ENCODE measurements around the gene BICDL2. TPM values are rescaled to one million over a fixed set of nuclear protein-coding genes. Genes with fewer than 3 reads are reported as not detected.

BICDL2 gene
- total RNA-seq, 1 donor: under 0.01 TPM

- DNase-seq (ENCODE audit: low read depth): no peak
- TF ChIP-seq, protein P1, sequence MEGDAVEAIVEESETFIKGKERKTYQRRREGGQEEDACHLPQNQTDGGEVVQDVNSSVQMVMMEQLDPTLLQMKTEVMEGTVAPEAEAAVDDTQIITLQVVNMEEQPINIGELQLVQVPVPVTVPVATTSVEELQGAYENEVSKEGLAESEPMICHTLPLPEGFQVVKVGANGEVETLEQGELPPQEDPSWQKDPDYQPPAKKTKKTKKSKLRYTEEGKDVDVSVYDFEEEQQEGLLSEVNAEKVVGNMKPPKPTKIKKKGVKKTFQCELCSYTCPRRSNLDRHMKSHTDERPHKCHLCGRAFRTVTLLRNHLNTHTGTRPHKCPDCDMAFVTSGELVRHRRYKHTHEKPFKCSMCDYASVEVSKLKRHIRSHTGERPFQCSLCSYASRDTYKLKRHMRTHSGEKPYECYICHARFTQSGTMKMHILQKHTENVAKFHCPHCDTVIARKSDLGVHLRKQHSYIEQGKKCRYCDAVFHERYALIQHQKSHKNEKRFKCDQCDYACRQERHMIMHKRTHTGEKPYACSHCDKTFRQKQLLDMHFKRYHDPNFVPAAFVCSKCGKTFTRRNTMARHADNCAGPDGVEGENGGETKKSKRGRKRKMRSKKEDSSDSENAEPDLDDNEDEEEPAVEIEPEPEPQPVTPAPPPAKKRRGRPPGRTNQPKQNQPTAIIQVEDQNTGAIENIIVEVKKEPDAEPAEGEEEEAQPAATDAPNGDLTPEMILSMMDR (IDR thresholded peaks at IDR 0.05; ENCODE audit: insufficient read depth, low read depth, low read length): no peak
- no peak overlapping the region for H3K4me3 ChIP-seq (ENCODE audit: low read depth, low read length)
Measured at GRCh38 chr16:2999929-3000328, 36.8 kb downstream of the BICDL2 start.

DNA sequence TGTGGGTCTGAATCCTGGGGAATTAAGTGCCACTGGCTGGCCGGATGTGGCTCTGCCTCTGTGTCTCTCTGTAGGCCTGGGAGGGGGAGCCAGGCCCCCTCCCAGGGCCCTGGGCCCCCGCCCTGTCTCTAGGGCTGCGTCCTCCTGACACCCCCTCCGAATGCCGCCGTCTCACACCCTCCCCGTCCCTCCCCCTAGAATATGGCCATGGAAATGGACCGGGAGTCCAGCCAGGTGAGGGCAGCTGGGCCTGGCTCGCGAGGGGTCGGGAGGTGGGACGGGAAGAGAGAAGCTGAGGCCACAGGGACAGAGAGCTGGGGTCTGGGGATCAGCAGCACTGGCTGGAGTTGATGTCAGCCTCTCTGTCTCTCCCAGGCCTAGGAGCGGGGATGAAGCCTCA, 40.4 kb downstream of the BICDL2 start:
- TF ChIP-seq, protein P1 (IDR thresholded peaks at IDR 0.05; ENCODE audit: insufficient read depth, low read depth, low read length): no peak
- no peak for DNase-seq (ENCODE audit: low read depth)
- H3K4me3 ChIP-seq (ENCODE audit: low read depth, low read length): no peak overlapping the region

DNA sequence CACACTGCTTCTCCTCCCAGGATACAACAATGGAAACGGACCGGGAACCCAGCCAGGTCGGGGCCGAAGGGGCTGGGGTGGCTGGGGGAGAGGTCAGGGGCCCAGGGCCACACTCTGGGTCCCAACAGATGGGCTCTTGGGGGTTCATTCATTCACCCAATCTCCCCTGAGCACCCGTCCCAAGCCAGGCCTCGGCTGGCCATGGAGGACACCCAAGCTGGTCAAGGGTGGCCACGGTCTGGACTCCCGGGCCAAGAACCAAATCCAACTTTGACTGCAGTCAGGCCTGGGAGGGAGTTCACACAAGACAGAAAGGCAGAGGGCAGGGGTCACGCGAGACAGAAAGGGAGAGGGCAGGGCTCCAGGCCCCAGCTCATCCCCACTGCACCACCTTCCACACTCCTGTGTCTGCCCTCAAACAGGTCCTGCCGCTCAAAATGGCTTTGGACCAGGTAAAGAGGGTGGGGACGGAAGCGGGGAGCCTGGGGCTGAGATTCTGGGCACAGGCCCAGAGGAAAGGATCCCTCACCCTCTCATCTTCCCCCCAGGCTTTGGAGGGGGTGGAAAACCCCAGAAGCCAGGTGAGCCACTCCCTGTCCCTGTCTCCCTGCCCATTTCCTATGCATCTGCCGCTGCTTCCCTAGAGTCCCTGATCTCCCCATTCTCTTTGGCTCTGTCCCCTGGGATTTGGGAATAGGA, 44.2 kb downstream of the BICDL2 start:
- DNase-seq (ENCODE audit: low read depth): no peak
- TF ChIP-seq, protein P1 (IDR thresholded peaks at IDR 0.05; ENCODE audit: insufficient read depth, low read depth, low read length): no peak
- no peak overlapping the region for H3K4me3 ChIP-seq (ENCODE audit: low read depth, low read length)

DNA sequence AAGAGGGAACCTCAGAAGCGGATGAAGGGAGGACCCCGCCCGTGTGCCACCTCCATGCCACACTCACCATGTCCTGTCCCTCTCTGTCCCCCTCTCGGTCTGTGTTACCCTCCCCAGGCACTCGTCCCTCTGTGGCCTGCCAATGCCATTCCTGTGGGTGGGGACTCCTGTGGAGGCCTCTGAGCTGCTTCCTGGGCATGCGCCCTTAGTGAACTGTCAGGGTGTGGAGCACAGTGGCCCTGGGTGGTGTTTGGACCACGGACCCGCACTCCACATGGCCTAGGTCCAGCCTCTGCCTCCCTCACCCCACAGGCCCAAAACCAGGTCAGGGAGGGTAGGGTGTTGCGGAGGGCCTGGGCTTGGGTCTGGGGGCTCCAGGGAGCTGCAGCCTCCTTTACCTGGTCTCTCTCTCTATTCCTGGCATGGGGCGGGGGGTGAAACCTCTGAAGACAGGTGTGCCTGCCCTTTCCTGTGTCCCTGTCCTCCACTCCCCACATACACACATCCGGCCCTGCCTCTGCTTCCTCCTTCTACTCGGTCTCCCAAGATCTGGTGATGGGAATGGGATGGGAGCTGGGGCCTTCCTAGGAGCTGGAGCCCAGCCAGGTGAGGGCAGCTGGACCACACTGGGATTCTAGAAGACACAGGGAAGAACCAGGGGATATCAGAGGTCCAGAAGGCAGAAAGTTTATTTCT, 45.0 kb downstream of the BICDL2 start:
- no peak overlapping the region for H3K4me3 ChIP-seq (ENCODE audit: low read depth, low read length)
- TF ChIP-seq, protein P1 (IDR thresholded peaks at IDR 0.05; ENCODE audit: insufficient read depth, low read depth, low read length): no peak
- DNase-seq (ENCODE audit: low read depth): no peak

DNA sequence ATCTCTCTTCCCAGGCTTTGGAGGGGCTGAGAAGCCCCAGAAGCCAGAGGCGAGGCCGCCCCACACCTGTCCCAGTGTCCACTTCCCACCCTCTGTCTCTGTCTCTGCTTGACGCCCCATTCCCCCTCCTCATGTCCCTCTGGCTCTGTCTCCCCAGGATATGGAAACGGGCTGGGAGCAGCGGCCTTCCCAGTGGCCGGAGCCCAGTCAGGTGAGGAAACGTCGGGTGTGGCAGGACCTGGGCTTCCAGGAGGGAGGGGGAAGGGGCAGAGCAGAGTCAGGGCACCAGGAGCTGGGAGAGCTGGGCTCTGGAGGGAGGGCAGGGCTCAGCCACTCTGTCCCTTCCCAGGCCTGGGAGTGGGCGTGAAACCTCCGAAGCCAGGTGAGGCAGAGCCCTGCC, 45.9 kb downstream of the BICDL2 start:
- no peak overlapping the region for H3K4me3 ChIP-seq (ENCODE audit: low read depth, low read length)
- TF ChIP-seq, protein P1 (IDR thresholded peaks at IDR 0.05; ENCODE audit: insufficient read depth, low read depth, low read length): no peak
- no peak for DNase-seq (ENCODE audit: low read depth)

DNA sequence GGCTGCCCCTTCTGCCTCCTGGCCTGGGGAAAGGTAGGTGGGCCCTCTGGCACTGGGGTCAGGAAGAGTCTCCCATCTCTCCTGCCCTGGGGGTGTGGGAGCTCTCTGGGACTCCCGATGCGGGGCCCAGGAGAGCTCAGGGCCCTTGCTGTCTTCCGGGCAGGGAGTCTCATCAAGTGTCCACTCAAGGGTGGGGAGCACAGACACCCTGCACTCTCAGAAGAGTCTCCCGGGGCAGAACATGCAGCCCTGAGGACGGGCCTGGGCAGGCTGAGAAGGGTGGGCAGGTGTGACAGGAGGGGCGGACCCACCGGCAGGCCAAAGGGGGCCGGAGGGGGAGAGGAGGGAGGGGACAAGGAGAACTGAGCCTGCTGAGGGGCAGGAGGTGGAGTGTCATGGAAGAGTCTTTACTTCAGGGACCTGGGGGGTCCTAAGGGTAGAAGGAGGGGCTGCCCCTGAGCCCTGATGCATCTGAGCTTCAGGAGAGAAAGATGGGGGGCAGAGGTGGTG, 48.1 kb downstream of the BICDL2 start:
- no peak for DNase-seq (ENCODE audit: low read depth)
- H3K4me3 ChIP-seq (ENCODE audit: low read depth, low read length): no peak overlapping the region
- TF ChIP-seq, protein P1 (IDR thresholded peaks at IDR 0.05; ENCODE audit: insufficient read depth, low read depth, low read length): no peak
